K562 (cell line): ENCODE results near the gene CDCA3. TPM values are rescaled to one million over a fixed set of nuclear protein-coding genes. Genes with fewer than 3 reads are reported as not detected.

Experiments used
- ATAC-seq: fragments of 200-7000 bp; cut with Tn5 transposase; 3 replicates; pipeline ENCODE4 v1.9.1; 2020; ENCODE audit warnings: moderate library complexity
- BruUV-seq: library from RNA; stranded (reverse); fragments of 400-500 nt; replicated peaks from 2 replicates; lab custom pipeline; 2021; lab: Mats Ljungman, UMichigan
- CTCF ChIA-PET: fragments of 300-600 bp; formaldehyde crosslinking; extraction: SDS; loops from one replicate; lab custom pipeline; 2021; ENCODE audit warnings: low intra/inter-chr PET ratio; lab: Yijun Ruan, JAX
- POLR2A ChIA-PET: fragments of 300-600, 350-650 bp; sonication (Branson Sonifier 250); formaldehyde crosslinking; extraction: SDS; loops from one replicate; lab custom pipeline; 2021; ENCODE audit warnings: antibody characterized with exemption, inconsistent platforms; lab: Yijun Ruan, JAX
- DNase-seq, 4 experiments: peaks; one replicate each; pipeline versions ENCODE4 v3.0.0 to v3.0.0-alpha.2; 2011 to 2018; ENCODE audit warnings: low spot score in 3 of 4, mixed read lengths in 3 of 4; ENCODE audit errors: extremely low read depth in 1 of 4
- FAIRE-seq: peaks from 2 replicates; lab custom pipeline; 2011; peaks lifted over from hg19 to GRCh38; lab: Jason Lieb, UNC
- H2AFZ ChIP-seq: 2 replicates; pipeline ENCODE4 v1.6.0; 2011; ENCODE audit warnings: low read depth, low read length, control low read depth, inconsistent platforms
- H3K27ac ChIP-seq: fragments of 200-600 bp; 3 replicates; pipeline ENCODE4 v1.8.0; 2011; ENCODE audit warnings: low read depth, mild to moderate bottlenecking, control low read depth, inconsistent platforms, low read length, moderate library complexity, mixed read lengths; ENCODE audit errors: extremely low read depth
- H3K27me3 ChIP-seq, 2 experiments: fragments of 300-600 bp in 1 of 2; 2 replicates in 1 of 2; 3 replicates in 1 of 2; pipeline versions ENCODE4 v1.6.0 to v1.8.0; 2011; ENCODE audit warnings: inconsistent platforms in 2 of 2, low read length in 2 of 2, mild to moderate bottlenecking in 1 of 2, mixed read lengths in 1 of 2, moderate library complexity in 1 of 2; ENCODE audit not compliant: control insufficient read depth in 2 of 2, insufficient read depth in 2 of 2
- H3K36me3 ChIP-seq: fragments of 300-600 bp; 3 replicates; pipeline ENCODE4 v1.8.0; 2011; ENCODE audit warnings: mild to moderate bottlenecking, low read length, inconsistent platforms; ENCODE audit not compliant: control insufficient read depth, insufficient read depth
- H3K4me1 ChIP-seq, 2 experiments: fragments of 200-600 bp in 1 of 2; replicated peaks in 1 of 2; 2 replicates in 1 of 2; 3 replicates in 1 of 2; pipeline versions ENCODE4 v1.5.1 to v1.8.0; 2011; ENCODE audit warnings: inconsistent platforms in 2 of 2, low read length in 2 of 2, mild to moderate bottlenecking in 1 of 2, mixed read lengths in 1 of 2, moderate library complexity in 1 of 2; ENCODE audit not compliant: control insufficient read depth in 2 of 2, insufficient read depth in 2 of 2
- H3K4me2 ChIP-seq: 2 replicates; pipeline ENCODE4 v1.6.1; 2011; ENCODE audit warnings: low read length, control low read depth, inconsistent platforms, mixed read lengths; ENCODE audit not compliant: insufficient read depth
- H3K4me3 ChIP-seq: fragments of 200-600 bp; sonication (generic), shearing (Covaris generic); 2 replicates; pipeline ENCODE4 v1.5.1; 2016; ENCODE audit warnings: control low read depth, inconsistent platforms
- H3K79me2 ChIP-seq: fragments of 200-600 bp; 3 replicates; pipeline ENCODE4 v1.8.0; 2011; ENCODE audit warnings: low read length, inconsistent platforms; ENCODE audit not compliant: control insufficient read depth, insufficient read depth
- H3K9ac ChIP-seq, 2 experiments: 2 replicates each; pipeline versions ENCODE4 v1.6.0 to v1.6.1; 2011; ENCODE audit warnings: low read depth in 2 of 2, low read length in 2 of 2, control low read depth in 1 of 2, inconsistent platforms in 1 of 2, mild to moderate bottlenecking in 1 of 2, mixed read lengths in 1 of 2; ENCODE audit not compliant: insufficient read depth in 1 of 2
- H3K9me1 ChIP-seq: one replicate; pipeline ENCODE4 v1.6.0; 2011; ENCODE audit warnings: inconsistent platforms, mild to moderate bottlenecking, low read length, moderate library complexity; ENCODE audit not compliant: control insufficient read depth, insufficient read depth
- H3K9me3 ChIP-seq: replicated peaks from 2 replicates; pipeline ENCODE4 v1.5.1; 2011; ENCODE audit warnings: low read depth, low read length, inconsistent platforms; ENCODE audit not compliant: control insufficient read depth, insufficient read depth
- H4K20me1 ChIP-seq: replicated peaks from 2 replicates; pipeline ENCODE4 v1.6.1; 2011; ENCODE audit warnings: low read length, inconsistent platforms, mixed read lengths; ENCODE audit not compliant: control insufficient read depth, insufficient read depth
- FOSL1 ChIP-seq: fragments of 200-800 bp; sonication (Bioruptor generic); conservative IDR thresholded peaks from 2 replicates; pipeline ENCODE4 v1.6.1; 2016; ENCODE audit warnings: missing genetic modification characterization, missing compliant biosample characterization
- MEF2D ChIP-seq: conservative IDR thresholded peaks from 2 replicates; pipeline ENCODE4 v1.6.1; 2016; ENCODE audit warnings: low read depth, missing genetic modification characterization, missing compliant biosample characterization
- NELFE ChIP-seq: IDR thresholded peaks from 2 replicates; pipeline ENCODE4 v1.6.1; 2011; ENCODE audit warnings: mild to moderate bottlenecking; ENCODE audit not compliant: insufficient read depth, insufficient read length
- NR2F6 ChIP-seq: fragments of 450-650 bp; formaldehyde crosslinking; IDR thresholded peaks from 2 replicates; pipeline ENCODE4 v1.4.0; 2020; ENCODE audit warnings: mild to moderate bottlenecking
- ZKSCAN1 ChIP-seq: fragments of 150-350 bp; IDR thresholded peaks from 2 replicates; pipeline ENCODE4 v1.6.1; 2016; ENCODE audit warnings: low read depth, low read length
- ZNF431 ChIP-seq: sonication (generic); formaldehyde crosslinking; IDR thresholded peaks from 2 replicates; pipeline ENCODE4 v1.8.0; 2022; ENCODE audit warnings: mild to moderate bottlenecking, missing genetic modification reagents
- ZNF707 ChIP-seq: fragments of 250-450 bp; sonication (Bioruptor Pico); conservative IDR thresholded peaks from 2 replicates; pipeline ENCODE4 v1.8.0; 2022; ENCODE audit warnings: inconsistent platforms, mild to moderate bottlenecking, moderate library complexity
- ZNF830 ChIP-seq: fragments of 250-450 bp; sonication (Bioruptor Pico); IDR thresholded peaks from 2 replicates; pipeline ENCODE4 v1.5.0; 2021; ENCODE audit warnings: mild to moderate bottlenecking
- WGBS: fragments of 100-300 bp; shearing (Covaris generic); methylation state at CpG from one replicate; pipeline ENCODE4 v1.1.6; 2016; ENCODE audit warnings: low coverage, mixed read lengths; ENCODE audit not compliant: insufficient coverage; ENCODE audit errors: missing lambda C conversion rate; 5-methylcytosine and 5-hydroxymethylcytosine counted together
- in situ Hi-C: fragments of 300-500 bp; cut with MboI; formaldehyde crosslinking; loops from 4 replicates; pipeline ENCODE4 v1.15.0; 2018; ENCODE audit warnings: inconsistent platforms, mixed read lengths
- intact Hi-C: fragments of 100-400 bp; cut with micrococcal nuclease; formaldehyde crosslinking; loops from 2 replicates; pipeline ENCODE4 v1.14.2; 2022
- polyA plus RNA-seq, 8 experiments: library from polyadenylated mRNA; depleted of rRNA in 4 of 8; stranded (reverse) in 5 of 8; unstranded in 3 of 8; fragments of >200 nt; fragmentation: Nextera tagmentation in 2 of 8; fragmentation: Illumina TruSeq in 1 of 8; extraction: Ambion mirVana in 2 of 8; extraction: Trizol in 1 of 8; gene quantifications; 2 replicates each; pipeline versions ENCODE4 v1.2.1 to v1.2.3, GENCODE V29; 2011 to 2014; ENCODE audit warnings: inconsistent platforms in 1 of 8, missing spikeins in 1 of 8
- total RNA-seq, 7 experiments: library from RNA; depleted of rRNA in 6 of 7; stranded (reverse); fragments of >200 nt in 6 of 7; fragmentation: Illumina TruSeq in 2 of 7; extraction: Trizol in 2 of 7; gene quantifications; 2 replicates each; pipeline versions ENCODE4 v1.2.1 to v1.2.3, GENCODE V29; 2011 to 2021; ENCODE audit warnings: low replicate concordance in 1 of 7
- TF ChIP-seq, protein P1 (sequence below): sonication (generic); formaldehyde crosslinking; IDR thresholded peaks from 2 replicates; pipeline ENCODE4 v1.8.1; 2023; ENCODE audit warnings: mild to moderate bottlenecking, missing genetic modification reagents
- TF ChIP-seq, protein P2 (sequence below), 2 experiments: fragments of 450-650 bp in 1 of 2; sonication (generic) in 1 of 2; formaldehyde crosslinking; conservative IDR thresholded peaks; 2 replicates each; pipeline versions ENCODE4 v1.4.0 to v1.8.1; 2020 to 2022; ENCODE audit warnings: mild to moderate bottlenecking in 1 of 2, missing genetic modification reagents in 1 of 2

Gene CDCA3
- total and polyA plus RNA-seq, 9 of the 15 experiments (the other 6 are each of a cell fraction or from before 2014, with no cell fraction given): 24.2 to 80.8 (median 55.1) TPM

DNA sequence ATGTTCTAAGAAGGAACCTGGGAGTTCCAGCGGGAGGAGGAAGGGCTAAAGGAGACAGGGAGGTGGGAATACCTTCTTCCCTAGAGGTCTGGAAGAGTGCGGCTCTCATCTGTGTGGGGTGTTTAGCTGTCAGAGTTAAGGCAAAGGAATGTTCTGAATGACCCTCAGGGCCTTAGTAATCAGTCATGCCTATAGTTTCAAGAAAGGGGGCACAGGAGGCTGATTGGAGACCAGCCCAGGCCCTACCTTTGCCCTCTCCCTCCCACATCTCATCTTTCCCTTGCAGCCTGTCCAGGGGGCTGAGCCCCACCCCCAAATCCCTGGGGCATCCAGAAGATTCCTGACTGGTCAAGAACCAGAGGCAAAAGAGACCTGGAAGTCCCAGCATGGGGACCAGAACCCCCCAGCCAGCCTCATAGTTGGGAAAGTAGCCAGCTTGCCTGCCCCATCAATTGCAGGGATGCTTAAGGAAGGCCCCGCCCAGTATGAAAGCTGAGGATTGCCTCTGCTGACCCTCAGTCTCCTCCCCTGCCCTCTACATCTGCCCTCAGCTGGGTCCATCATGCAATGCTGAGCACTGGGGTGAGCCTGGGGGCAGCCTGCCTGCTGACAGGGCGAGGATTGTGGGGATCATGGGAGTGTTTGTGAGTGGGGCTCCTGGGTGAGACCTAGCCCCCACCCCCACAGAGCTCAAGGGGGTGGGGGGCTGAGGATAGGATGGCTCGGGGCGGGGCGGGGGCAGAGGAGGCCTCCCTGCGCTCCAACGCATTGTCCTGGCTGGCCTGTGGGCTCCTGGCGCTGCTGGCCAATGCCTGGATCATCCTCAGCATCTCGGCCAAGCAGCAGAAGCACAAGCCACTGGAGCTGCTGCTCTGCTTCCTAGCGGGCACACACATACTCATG, 27.7 kb downstream of the CDCA3 start:
- H3K9me1 ChIP-seq: no peaks in the 10 kb centered on the region
- H3K36me3 ChIP-seq: no peaks in the 10 kb centered on the region
- CTCF ChIA-PET: interaction anchor here (1.3 kb wide), 1 partner anchor 70 kb away, joined by 3 read pairs; no protein-coding TSS in a partner anchor
- in situ Hi-C loops: no loop called here
- peaks cover 5% of the 10 kb centered on the region; the same call in 2 of the 3 replicates for H3K79me2 ChIP-seq
- H3K9me3 ChIP-seq: no peaks in the 10 kb centered on the region
- H4K20me1 ChIP-seq: no peaks in the 10 kb centered on the region
- intact Hi-C loops: loop anchor here (10.0 kb wide), 2 partner anchors 209 to 269 kb away; partner anchors contain the start of gene IFFO1
- TF ChIP-seq, protein P1, sequence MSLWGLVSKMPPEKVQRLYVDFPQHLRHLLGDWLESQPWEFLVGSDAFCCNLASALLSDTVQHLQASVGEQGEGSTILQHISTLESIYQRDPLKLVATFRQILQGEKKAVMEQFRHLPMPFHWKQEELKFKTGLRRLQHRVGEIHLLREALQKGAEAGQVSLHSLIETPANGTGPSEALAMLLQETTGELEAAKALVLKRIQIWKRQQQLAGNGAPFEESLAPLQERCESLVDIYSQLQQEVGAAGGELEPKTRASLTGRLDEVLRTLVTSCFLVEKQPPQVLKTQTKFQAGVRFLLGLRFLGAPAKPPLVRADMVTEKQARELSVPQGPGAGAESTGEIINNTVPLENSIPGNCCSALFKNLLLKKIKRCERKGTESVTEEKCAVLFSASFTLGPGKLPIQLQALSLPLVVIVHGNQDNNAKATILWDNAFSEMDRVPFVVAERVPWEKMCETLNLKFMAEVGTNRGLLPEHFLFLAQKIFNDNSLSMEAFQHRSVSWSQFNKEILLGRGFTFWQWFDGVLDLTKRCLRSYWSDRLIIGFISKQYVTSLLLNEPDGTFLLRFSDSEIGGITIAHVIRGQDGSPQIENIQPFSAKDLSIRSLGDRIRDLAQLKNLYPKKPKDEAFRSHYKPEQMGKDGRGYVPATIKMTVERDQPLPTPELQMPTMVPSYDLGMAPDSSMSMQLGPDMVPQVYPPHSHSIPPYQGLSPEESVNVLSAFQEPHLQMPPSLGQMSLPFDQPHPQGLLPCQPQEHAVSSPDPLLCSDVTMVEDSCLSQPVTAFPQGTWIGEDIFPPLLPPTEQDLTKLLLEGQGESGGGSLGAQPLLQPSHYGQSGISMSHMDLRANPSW (CRISPR knock-in tag): no peak
- no peak for TF ChIP-seq NELFE
- no peak for TF ChIP-seq ZNF830
- TF ChIP-seq, protein P2, sequence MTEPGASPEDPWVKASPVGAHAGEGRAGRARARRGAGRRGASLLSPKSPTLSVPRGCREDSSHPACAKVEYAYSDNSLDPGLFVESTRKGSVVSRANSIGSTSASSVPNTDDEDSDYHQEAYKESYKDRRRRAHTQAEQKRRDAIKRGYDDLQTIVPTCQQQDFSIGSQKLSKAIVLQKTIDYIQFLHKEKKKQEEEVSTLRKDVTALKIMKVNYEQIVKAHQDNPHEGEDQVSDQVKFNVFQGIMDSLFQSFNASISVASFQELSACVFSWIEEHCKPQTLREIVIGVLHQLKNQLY (CRISPR knock-in tag; conservative IDR thresholded peaks at IDR 0.05): no peak
- no peak for TF ChIP-seq MEF2D (tag)
- no peak for TF ChIP-seq ZNF707 (CRISPR knock-in tag)
- TF ChIP-seq ZKSCAN1: no peak
- no peak for TF ChIP-seq FOSL1 (tag)
- TF ChIP-seq ZNF431 (CRISPR knock-in tag): no peak
- no peak for TF ChIP-seq NR2F6 (CRISPR knock-in tag)
- no peak overlapping the region for H3K27ac ChIP-seq
- no peak for ATAC-seq
- H3K27me3 ChIP-seq: peaks cover 0 to 4% of the 10 kb centered on the region in 2 experiments; a peak in 2 of 5 replicates
- H3K9ac ChIP-seq: no peak overlapping the region
- no peak for FAIRE-seq
- POLR2A ChIA-PET: interaction anchor here (0.5 to 1.0 kb wide), 2 partner anchors 10 to 42 kb away, joined by 3 read pairs; no protein-coding TSS in a partner anchor
- peaks cover 14 to 39% of the 10 kb centered on the region in 2 experiments; a peak in 4 of 5 replicates for H3K4me1 ChIP-seq
- H3K4me2 ChIP-seq: no peak overlapping the region
- no peak for DNase-seq
- H3K4me3 ChIP-seq: no peak overlapping the region
- WGBS: 24% methylated on average over 4 of the region's 12 CpGs
- BruUV-seq: no TSS peak
- no peak overlapping the region for H2AFZ ChIP-seq
